ENCODE data around the gene SLC35F4.
"Not testable (repeated sequence)": the region's sequence is repeated elsewhere in the genome, so short reads cannot be mapped to it uniquely, and the experiment has no call there.

The SLC35F4 gene

DNA sequence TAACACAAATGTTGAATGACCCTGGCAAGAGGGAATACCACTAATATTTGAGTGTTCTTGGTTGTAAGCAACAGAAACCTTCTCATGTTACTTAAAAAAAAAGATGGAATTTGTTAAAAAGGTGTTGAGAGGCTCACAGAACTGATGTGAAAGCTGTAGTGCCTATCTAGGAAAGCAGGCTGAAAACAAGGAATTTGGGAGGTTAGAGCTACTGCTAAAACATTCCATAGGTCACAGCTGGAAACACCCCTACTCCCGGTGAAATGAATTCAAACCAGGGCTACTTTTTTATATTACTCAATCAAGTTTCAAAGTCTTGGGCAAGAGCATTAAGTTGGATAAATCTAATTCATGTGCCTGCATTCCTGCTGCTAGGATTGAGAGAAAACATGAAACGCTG lies 104.1 kb downstream of the SLC35F4 start:
- no peak overlapping the region for H3K4me3 ChIP-seq (ENCODE audit: low read length)
- TF ChIP-seq CTCF (conservative IDR thresholded peaks at IDR 0.05; ENCODE audit: low read length), result no peak
- DNase-seq (ENCODE audit: low read depth), result no peak

DNA sequence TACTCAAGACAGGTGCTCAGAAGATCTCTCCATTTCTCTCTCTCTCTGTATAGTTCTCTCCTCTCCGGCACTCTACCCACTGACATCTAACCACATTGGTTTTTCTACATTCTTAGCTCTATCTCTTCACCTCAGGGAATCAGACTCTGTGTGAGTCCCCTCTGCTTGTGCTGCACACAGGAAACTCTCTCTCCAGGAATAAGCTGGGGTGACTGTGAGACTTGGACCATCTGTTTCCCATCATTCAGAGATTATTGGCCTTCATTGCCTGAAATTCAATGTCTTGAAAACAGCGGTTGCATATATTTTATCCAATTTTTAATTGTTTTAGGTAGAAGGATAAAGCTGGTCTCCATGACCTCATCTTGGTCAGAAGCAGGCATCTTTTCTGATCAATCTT lies 105.0 kb downstream of the SLC35F4 start:
- no peak overlapping the region for H3K4me3 ChIP-seq (ENCODE audit: low read length)
- DNase-seq (ENCODE audit: low read depth), result no peak
- TF ChIP-seq CTCF (conservative IDR thresholded peaks at IDR 0.05; ENCODE audit: low read length), result no peak

GRCh38 chr14:57755018-57755521 lies 110.8 kb downstream of the SLC35F4 start:
- no peak for TF ChIP-seq CTCF (conservative IDR thresholded peaks at IDR 0.05; ENCODE audit: low read length)
- no peak for DNase-seq (ENCODE audit: low read depth)
- H3K4me3 ChIP-seq (ENCODE audit: low read length), result no peak overlapping the region

- DNase-seq (ENCODE audit: low read depth), result no peak
- no peak for TF ChIP-seq CTCF (conservative IDR thresholded peaks at IDR 0.05; ENCODE audit: low read length)
- no peak overlapping the region for H3K4me3 ChIP-seq (ENCODE audit: low read length)
These were observed 111.4 kb downstream of the SLC35F4 start for GRCh38 chr14:57754527-57754926.

DNA sequence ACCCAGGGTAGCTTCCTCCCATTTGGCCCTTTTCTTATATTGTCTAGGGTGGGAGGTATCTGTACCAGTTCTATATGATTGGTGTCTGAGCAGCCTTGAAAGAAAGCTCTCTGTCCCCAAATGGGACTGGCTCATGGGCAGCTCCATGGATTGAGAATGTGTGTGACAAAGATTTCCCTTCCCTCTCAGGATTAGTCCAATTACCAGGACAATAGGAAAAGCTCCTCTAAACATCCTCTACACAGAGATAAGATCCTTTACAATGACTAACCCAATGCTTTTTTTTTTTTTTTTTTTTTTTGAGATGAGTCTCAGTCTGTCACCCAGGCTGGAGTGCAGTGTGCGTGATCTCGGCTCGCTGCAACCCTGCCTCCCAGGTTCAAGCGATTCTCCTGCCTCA lies 112.1 kb downstream of the SLC35F4 start:
- TF ChIP-seq CTCF (conservative IDR thresholded peaks at IDR 0.05; ENCODE audit: low read length), result no peak
- no peak overlapping the region for H3K4me3 ChIP-seq (ENCODE audit: low read length)
- DNase-seq (ENCODE audit: low read depth), result no peak

DNA sequence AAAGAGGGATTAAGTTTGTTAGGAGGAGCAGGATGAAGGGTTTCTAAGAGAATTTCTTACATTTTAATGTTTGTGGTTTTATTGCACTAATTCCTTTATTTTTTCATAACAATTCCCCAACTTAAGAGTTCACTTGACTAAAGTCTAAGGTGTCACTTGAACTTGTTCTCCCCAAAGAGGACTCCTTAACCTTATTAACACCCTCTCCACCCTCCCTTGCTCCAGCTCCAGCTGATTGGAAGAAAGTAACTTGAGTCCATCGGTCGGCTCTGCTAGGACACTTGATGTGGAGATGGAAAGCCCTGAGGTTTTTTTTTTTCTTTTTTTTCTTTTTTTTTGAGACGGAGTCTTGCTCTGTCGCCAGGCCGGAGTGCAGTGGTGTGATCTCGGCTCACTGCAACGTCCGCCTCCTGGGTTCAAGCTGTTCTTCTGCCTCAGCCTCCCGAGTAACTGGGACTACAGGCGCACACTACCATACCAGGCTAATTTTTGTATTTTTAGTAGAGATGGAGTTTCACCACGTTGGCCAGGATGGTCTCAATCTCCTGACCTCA lies 113.7 kb downstream of the SLC35F4 start:
- DNase-seq (ENCODE audit: low read depth), result not testable (repeated sequence)

DNA sequence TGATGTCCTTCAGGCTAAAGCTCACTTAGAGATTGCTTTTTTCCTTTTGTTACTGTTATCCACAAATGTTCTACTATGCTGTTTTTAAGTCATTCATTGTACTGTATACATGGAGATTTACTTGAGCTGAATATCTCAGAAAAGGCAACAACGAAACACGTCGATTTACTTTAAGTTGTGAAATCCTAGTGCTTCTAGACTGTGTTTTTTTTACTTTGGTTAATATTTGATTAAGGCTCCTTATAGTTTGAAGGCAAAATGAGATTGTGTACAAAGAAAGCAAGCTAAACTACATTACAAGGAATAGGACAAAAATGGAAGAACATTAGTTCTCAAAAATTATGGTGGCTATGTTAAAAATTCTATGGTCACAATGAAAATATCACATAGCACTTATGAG lies 114.5 kb downstream of the SLC35F4 start:
- DNase-seq (ENCODE audit: low read depth), result no peak
- TF ChIP-seq CTCF (conservative IDR thresholded peaks at IDR 0.05; ENCODE audit: low read length), result no peak
- H3K4me3 ChIP-seq (ENCODE audit: low read length), result no peak overlapping the region

More for the DNA sequence above, 113.7 kb downstream of the SLC35F4 start:
- not testable (repeated sequence) for H3K4me3 ChIP-seq (ENCODE audit: low read length)

GRCh38 chr14:57749267-57749666 lies 116.6 kb downstream of the SLC35F4 start:
- TF ChIP-seq CTCF (conservative IDR thresholded peaks at IDR 0.05; ENCODE audit: low read length), result no peak
- DNase-seq (ENCODE audit: low read depth), result peak; percentile 33
- no peak overlapping the region for H3K4me3 ChIP-seq (ENCODE audit: low read length)
